Activated CD8-positive, alpha-beta memory T cell treated with anti-CD3 and anti-CD28 coated beads for 36 hours (primary cell): ENCODE results near the gene IZUMO1. TPM values are rescaled to one million over a fixed set of nuclear protein-coding genes. Genes with fewer than 3 reads are reported as not detected.
"Not testable (repeated sequence)": the region's sequence is repeated elsewhere in the genome, so short reads cannot be mapped to it uniquely, and the experiment has no call there.

Source experiments
- CTCF ChIA-PET: fragments of 350-600 bp; sonication (Branson Sonifier 250); formaldehyde crosslinking; loops from one replicate; lab custom pipeline; 2021; ENCODE audit warnings: antibody characterized with exemption; lab: Charles Lee
- POLR2A ChIA-PET: fragments of 350-600 bp; sonication (Branson Sonifier 250); formaldehyde crosslinking; loops from one replicate; lab custom pipeline; 2021; ENCODE audit warnings: antibody characterized with exemption; lab: Charles Lee
- total RNA-seq, 2 experiments: library from RNA; stranded (reverse); gene quantifications; one replicate each; pipeline ENCODE4 v1.2.3, GENCODE V29; 2021

Gene IZUMO1
- total RNA-seq, 2 experiments from 2014 or later = not detected

GRCh38 chr19:48768171-48768753 lies 21.6 kb upstream of the IZUMO1 start:
- POLR2A ChIA-PET, CTCF ChIA-PET: not testable (repeated sequence)

DNA sequence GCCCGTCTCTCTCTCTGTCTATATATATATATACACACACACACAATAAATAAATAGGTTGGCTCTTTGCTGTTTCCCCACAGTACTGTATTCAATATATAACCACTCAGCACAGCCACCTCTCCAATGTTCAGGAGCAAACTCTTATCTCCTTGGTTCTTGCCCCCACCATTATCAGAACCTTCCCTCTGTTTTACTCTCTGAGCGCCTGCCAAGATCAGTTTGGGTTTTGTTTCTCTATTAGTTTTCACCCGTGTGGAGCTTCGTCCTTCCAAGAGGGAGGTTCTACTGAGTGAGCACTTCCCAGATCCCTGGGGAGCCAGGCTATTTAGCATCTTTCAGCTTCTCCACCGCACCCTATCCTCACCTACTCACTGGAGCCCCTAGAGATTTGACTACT lies 19.1 kb upstream of the IZUMO1 start:
- CTCF ChIA-PET, POLR2A ChIA-PET: not testable (repeated sequence)

GRCh38 chr19:48760504-48761205 lies 13.9 kb upstream of the IZUMO1 start:
- ChIA-PET POLR2A (no interaction called here), CTCF (interaction anchor here (1.8 kb wide), 1 partner anchor 27 kb away, joined by 5 read pairs; no protein-coding TSS in a partner anchor)

GRCh38 chr19:48757741-48758144 lies 11.0 kb upstream of the IZUMO1 start:
- ChIA-PET CTCF (no interaction called here), POLR2A (no interaction called here)

DNA sequence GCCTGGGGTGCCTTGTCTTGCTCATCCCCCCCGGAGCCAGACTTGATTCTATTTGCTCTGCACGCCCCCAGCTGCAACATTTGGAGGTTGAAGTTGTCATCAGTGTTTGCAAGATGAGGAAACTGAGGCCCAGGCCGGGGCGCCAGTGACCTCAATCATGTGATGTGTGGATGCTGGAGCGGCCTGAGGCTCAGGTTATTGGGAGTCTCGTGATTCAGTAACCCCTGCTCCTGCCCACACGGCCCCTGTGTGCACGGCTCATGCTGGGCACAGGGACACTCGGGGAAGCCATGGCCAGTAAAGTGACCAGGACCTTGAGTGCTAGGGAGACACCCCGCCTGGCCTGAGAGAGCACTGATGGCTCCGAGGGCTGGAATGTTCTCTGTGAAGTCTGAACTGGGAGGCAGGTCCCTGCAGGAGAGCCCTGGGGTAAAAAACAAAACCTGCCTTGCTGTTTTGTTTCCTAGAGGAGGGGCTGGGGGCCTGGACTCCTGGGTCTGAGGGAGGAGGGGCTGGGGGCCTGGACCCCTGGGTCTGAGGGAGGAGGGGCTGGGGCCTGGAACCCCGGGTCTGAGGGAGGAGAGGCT lies 10.5 kb upstream of the IZUMO1 start:
- POLR2A ChIA-PET = no interaction called here
- CTCF ChIA-PET = no interaction called here

- CTCF ChIA-PET = no interaction called here
- POLR2A ChIA-PET = no interaction called here
Observed at GRCh38 chr19:48756686-48757085, 10.0 kb upstream of the IZUMO1 start.

GRCh38 chr19:48756212-48756611 lies 9.5 kb upstream of the IZUMO1 start:
- ChIA-PET POLR2A (no interaction called here), CTCF (interaction anchor here (1.0 kb wide), 1 partner anchor 45 kb away, joined by 3 read pairs; no protein-coding TSS in a partner anchor)

DNA sequence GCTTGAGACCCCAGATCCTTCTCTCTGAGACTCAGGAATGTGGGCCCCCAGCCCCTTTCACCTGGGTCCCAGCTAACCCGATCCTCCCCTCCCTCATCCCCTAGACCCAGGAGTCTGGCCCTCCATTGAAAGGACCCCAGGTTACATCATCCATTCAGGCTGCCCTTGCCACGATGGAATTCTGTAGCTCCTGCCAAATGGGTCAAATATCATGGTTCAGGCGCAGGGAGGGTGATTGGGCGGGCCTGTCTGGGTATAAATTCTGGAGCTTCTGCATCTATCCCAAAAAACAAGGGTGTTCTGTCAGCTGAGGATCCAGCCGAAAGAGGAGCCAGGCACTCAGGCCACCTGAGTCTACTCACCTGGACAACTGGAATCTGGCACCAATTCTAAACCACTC lies 9.1 kb upstream of the IZUMO1 start:
- ChIA-PET CTCF (interaction anchor here (1.0 kb wide), 1 partner anchor 46 kb away, joined by 3 read pairs; no protein-coding TSS in a partner anchor), POLR2A (no interaction called here)

- CTCF ChIA-PET = interaction anchor here (0.6 to 1.0 kb wide), 2 partner anchors 46 to 83 kb away, joined by 3 read pairs; no protein-coding TSS in a partner anchor
Observed at GRCh38 chr19:48755084-48755641, 8.5 kb upstream of the IZUMO1 start, which contains the start of gene FGF21. TSS of gene FGF21 (plus strand) at chr19:48755524. CDS start at chr19:48756237, 713 bp downstream.

DNA sequence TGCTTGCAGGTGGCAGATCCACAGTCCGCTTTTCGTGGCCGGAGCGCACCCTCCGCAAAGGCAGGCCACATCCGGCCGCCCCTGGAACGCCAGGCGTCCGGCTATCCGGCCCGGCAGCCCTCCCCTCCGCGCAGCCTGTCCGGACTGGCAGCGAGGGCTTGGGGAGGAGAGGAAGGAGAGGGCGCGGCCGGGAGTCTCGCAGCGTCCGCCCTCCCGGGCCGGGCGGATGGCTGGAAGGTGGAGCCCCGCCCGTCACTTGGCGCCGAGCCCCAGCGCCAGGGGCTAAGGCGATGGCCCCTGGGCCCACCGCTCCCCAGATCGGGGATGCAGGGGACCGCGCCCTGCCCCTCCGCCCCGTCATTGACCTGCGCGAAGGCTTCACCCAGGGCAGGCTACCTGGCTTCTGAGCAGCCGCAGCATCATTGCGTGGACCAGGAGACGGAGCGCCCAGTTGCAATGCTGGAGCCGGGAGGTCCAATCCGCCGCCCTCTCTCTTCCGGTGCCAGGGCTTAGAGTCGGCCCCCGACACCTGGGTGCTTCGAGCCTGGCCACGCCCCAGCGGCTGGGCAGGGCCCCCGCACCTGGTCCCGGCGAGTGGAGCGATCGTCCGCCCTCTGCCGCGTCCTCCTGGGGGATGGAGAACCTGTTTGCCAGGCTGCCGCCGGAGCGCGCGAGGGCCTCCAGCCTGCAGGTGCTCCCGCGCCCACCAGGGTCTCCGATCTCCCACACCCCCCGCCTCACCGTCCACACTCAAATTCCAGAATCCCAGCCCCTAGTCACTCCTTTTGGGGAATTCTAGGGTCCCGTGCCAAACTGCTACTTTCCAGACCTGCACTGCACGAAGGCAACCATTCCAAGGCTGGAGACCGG lies 6.0 kb upstream of the IZUMO1 start, which contains the start of gene FUT1:
FUT1 (minus strand) TSS at position 146 of the 870 bp plus-strand sequence. CDS start 1,360 bp downstream, outside the sequence.
- ChIA-PET POLR2A (interaction anchor here (1.0 kb wide), 1 partner anchor 14 kb away, joined by 3 read pairs; no protein-coding TSS in a partner anchor), CTCF (no interaction called here)

More at GRCh38 chr19:48755084-48755641, 8.5 kb upstream of the IZUMO1 start, which contains the start of gene FGF21:
- POLR2A ChIA-PET = no interaction called here

- ChIA-PET POLR2A (interaction anchor here (1.0 kb wide), 1 partner anchor 13 kb away, joined by 3 read pairs; no protein-coding TSS in a partner anchor), CTCF (interaction anchor here (2.0 kb wide), 1 partner anchor 13 kb away, joined by 6 read pairs; no protein-coding TSS in a partner anchor)
Observed at GRCh38 chr19:48751845-48752495, 5.3 kb upstream of the IZUMO1 start.

GRCh38 chr19:48750771-48751504 lies 4.2 kb upstream of the IZUMO1 start:
- CTCF ChIA-PET = interaction anchor here (2.0 kb wide), 1 partner anchor 12 kb away, joined by 6 read pairs; no protein-coding TSS in a partner anchor
- POLR2A ChIA-PET = interaction anchor here (0.5 kb wide), 1 partner anchor 68 kb away, joined by 3 read pairs; no protein-coding TSS in a partner anchor

GRCh38 chr19:48750351-48750750 lies 3.6 kb upstream of the IZUMO1 start:
- ChIA-PET CTCF (interaction anchor here (2.0 kb wide), 1 partner anchor 11 kb away, joined by 6 read pairs; no protein-coding TSS in a partner anchor), POLR2A (no interaction called here)

DNA sequence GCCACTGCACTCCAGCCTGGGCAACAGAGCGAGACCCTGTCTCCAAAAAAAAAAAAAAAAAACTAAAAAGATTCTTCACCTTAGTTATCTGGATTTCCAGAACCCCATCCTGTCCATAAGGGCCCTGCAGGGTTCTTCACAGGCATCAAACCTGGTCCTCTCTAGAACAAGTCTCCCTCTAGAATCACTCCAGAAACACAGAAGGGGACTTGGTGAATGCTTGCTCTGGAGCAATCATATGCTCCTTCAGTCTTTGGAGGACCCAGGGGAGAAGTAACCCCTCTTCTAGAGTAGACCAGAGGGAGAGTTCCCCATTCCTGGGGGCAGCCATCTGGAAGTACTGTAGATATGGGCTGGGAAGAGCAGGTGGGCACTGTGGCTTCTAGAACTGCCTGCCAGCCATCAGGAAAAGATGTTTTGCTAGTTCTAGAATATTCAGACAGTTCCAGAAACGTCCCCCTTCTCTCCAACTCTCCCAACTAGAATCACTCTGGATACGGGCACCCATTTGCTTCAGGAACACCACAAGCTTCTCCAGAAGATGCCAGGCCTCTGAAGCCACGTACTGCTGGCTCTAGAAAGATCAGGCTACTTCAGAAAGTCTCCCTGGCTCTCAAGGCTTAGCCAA lies 3.0 kb upstream of the IZUMO1 start:
- POLR2A ChIA-PET = no interaction called here
- CTCF ChIA-PET = no interaction called here

DNA sequence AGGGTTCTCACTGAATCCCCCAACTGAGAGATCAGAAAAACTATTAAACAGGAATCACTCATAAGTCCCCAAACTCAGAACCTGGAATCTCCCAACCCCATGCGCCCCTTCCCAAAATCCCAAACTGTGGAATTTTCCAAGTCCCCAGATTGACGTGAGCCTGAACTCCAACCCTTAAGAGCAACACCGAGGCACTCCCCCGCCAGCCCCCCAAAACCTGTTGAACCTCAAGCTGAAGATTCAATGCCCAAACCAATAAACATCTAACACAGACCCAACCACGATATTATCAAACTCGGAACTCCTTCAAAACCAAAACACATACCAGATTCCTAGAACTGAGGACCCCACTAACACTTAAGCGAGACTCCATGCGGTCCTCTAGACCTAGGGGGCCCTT lies 599 bp downstream of the IZUMO1 start:
- POLR2A ChIA-PET = no interaction called here
- CTCF ChIA-PET = interaction anchor here (0.6 kb wide), 1 partner anchor 56 kb away, joined by 3 read pairs; no protein-coding TSS in a partner anchor

DNA sequence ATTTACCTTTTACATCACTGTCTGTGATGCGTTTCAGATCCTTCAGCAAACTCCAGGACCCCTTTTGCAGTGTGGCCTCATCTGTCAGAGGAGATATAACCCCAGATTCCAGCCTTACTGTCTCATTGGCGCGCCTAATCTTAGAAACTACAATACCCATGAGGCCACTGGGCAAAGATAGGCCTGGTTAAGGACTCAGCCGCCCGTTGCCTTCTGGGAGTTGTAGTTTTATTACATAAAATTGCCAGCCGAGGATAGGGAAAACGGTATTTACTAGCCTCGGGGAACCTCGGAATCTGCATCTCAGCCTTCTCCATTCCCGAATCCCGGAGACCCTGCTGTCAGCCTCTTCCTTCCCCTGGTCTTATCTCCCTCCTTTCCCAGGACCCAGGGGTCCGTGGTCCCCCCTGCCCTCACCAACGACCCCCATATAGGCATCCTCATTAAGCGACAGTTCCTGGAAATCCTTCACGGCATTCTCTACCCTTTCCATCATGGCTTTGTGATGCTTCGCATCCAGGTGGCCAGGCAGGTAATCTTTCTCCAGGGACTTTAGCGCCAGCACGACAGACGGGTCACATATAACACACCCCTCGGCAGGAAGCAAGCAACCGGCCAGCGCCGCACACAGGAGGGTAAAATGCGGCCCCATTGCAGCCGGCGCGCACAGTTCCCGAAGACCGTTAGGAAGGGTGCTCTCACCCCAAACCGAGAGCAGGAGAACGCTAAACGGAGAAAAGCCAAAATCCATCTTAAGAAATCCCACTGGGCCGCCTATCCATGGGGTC lies 1.3 kb downstream of the IZUMO1 start:
- POLR2A ChIA-PET = interaction anchor here (0.5 kb wide), 1 partner anchor 248 kb away, joined by 9 read pairs; the partner anchor contains the start of gene RUVBL2
- CTCF ChIA-PET = no interaction called here
